ENCODE results near the gene NOP14.

DNA sequence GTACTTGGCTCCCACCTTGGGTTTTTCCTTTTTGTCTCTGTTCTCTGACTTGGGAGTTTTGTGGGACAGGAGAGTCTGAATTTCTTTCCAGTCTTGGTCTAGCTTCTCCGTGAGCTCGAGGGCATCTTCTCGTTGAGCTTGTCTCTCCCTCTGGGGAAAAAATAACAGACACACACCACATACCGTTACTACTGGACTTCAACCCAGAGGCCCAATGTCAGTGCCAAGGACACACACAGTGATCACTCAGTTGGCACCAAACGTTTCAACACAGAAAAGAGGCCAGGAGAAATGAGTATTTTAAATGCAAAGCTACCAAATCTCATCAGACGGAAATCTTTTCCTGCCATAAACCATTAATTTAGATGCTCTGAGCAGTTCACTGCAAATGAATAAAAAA, 9.7 kb downstream of the NOP14 start:
- TF ChIP-seq, protein P1, sequence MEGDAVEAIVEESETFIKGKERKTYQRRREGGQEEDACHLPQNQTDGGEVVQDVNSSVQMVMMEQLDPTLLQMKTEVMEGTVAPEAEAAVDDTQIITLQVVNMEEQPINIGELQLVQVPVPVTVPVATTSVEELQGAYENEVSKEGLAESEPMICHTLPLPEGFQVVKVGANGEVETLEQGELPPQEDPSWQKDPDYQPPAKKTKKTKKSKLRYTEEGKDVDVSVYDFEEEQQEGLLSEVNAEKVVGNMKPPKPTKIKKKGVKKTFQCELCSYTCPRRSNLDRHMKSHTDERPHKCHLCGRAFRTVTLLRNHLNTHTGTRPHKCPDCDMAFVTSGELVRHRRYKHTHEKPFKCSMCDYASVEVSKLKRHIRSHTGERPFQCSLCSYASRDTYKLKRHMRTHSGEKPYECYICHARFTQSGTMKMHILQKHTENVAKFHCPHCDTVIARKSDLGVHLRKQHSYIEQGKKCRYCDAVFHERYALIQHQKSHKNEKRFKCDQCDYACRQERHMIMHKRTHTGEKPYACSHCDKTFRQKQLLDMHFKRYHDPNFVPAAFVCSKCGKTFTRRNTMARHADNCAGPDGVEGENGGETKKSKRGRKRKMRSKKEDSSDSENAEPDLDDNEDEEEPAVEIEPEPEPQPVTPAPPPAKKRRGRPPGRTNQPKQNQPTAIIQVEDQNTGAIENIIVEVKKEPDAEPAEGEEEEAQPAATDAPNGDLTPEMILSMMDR (conservative IDR thresholded peaks at IDR 0.05; ENCODE audit: low read length): no peak
- no peak for TF ChIP-seq EZH2phosphoT487 (IDR thresholded peaks at IDR 0.05; ENCODE audit: borderline replicate concordance)

Measured in Loucy (cell line).